GM18858 (cell line): ENCODE data around the gene AIFM3.

Source experiments
- ATAC-seq: cut with Tn5 transposase; IDR thresholded peaks from one replicate; pipeline ENCODE4 v1.9.1; 2021; ENCODE audit not compliant: unreplicated experiment

AIFM3 gene

DNA sequence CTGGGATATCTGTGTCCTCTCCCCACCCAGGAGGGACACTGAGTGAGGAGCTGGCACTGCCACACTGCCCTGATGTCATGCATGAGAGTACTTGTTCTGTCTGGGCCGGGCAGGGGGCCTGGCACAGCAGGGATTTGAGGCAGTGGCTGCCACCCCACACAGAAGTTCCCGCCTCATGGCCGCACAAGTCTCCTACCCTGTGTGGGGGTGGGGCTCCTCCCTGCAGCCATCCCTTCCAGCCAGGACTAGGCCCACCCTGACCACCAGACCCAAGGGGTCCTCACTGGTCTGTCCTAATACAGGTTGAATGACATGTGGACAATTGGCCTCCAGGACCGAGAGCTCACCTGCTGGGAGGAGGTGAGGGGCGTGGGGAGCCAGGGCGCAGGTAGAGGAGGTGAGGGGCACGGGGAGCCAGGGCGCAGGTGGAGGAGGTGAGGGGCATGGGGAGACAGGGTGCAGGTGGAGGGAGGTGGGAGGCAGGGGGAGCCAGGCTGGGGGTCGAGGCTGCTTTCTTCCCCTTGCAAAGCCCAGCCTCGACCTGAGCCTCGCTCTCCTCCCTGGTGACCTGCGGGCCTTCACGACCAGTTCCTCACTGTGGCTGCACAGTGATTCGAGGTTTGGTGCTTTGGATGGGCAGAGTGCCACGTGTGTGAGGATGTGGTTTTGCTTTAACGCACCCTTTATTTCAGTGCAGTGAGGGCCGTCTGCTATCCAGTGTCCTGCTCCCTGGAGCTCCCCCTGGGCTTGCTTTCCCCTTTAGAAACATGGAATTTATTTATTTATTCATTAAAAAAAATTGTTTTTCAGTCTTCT is 22.5 kb downstream of the AIFM3 start:
- ATAC-seq = no peak

DNA sequence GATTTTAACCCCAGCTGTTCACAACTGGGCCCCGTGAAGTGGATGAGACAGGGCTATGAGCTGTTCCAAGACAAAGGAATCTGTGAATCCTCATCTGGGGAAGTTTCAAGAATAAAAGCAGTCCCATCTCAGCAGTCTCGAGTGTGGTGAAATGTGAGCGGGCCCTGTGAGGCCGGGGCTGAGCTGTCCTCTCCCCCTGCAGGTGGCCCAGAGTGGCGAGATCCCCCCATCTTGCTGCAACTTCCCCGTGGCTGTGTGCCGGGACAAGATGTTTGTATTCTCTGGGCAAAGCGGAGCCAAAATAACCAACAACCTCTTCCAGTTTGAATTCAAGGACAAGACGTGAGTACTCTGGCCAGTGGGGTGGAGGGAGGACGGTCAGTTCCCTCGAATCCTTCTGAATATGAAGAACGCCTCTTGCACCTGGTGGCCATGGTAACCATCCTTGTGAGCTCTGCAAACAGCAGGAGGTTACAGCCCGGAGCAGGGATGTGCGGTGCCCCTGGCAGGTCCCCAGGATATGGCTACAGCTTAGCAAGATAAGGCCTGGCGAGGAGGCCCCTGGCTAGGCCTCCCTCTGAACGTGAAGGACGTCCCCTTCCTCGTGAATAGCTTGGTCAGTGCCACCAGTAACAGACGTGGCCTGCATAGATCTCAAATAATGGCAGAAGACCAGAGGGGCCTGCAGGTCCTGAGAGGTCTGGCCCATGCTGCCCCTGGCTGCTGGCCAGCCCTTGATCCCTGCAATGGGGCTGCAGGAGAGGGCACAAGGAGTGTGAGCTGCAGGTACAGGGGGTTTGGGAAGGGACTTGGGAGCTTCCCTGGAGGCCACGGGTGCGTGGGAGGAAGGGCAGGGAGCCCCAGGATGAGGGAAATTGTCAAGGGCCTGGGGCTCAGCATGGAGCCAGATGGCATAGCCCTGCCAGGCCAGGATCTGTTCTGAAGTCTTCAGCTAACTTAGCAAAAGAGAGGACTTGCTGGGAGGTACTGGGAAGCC is 23.4 kb downstream of the AIFM3 start:
- no peak for ATAC-seq

DNA sequence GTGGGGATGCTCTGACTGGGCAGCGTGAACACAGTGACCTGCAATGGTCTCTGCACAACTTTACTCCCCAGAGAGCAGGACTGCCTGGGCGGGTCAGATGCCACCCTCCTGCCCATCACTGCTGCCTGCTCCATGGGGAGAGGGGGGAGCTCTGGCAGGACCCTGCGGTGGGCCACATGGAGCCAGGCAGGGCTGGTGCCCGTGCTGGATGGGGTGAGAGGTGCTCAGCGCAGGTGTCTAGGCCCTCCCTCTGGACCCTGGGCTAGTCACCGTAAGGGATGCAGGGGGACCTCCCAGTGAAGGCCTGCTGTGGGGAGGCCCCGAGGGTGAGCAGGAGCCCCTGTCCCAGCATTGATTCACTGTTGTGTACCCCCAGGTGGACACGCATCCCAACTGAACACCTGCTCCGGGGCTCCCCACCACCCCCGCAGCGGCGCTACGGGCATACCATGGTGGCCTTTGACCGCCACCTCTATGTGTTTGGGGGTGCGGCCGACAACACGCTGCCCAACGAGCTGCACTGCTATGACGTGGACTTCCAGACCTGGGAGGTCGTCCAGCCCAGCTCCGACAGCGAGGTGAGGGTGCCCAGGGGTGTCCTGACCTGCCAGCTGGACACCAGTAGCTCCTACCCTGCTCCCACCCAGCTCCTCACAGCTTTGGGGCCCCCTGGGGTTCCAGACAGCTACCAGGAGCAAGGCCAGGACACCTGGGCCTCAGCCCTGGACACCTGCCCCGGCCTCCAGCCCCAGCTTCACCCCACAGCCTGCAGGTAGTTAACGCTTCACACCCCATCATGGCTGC is 24.4 kb downstream of the AIFM3 start:
- no peak for ATAC-seq

DNA sequence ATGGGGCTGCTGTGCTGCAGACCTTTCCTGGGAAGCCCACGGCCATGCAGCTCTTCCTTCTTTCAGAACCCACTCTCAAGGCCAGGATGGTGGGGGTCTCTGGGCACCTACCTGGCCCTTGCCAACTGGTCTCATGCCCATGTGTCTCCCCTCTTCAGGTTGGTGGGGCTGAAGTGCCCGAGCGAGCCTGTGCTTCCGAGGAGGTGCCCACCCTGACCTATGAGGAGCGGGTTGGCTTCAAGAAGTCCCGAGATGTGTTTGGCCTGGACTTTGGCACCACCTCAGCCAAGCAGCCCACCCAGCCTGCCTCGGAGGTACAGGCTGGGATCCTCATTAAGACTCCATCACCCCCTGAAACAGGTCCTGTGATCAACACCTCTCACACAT is 25.0 kb downstream of the AIFM3 start:
- ATAC-seq = no peak

DNA sequence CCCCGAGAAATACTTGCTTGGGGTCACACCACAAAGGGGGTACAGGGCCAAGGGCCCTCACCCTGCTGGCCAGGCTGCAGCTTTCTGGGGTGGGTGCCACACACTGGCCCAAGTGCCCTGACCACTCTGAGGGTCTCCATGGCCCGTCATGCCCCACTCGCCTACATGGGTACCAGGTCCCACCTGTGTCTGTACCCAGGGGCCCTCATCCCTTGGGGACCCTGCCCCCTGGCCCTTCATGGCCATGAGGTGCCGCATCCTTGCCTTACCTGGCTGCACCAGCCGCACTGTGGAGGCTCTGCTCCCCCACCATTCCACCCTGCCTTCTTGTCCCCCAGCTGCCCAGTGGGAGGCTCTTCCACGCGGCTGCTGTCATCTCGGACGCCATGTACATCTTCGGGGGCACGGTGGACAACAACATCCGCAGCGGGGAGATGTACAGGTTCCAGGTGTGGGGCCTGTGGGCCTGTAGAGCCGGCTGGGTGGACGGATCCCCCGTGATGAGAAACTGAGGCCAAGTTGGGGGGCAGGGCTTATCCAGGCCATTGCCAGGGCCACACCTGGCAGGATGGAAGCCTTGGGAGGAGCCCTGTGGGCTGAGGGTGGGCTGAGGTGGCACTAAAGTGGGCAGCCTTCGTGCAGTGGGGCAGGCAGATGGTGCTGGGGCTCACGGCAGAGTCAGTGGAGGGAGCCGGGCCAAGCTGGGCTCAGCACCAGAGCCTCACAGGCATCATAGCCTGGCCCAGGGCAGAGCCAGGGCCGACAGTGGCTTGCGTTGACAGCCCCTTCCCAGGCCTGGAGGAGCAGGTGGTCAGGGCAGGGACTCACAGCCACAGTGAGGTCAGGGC is 25.6 kb downstream of the AIFM3 start:
- ATAC-seq = no peak

DNA sequence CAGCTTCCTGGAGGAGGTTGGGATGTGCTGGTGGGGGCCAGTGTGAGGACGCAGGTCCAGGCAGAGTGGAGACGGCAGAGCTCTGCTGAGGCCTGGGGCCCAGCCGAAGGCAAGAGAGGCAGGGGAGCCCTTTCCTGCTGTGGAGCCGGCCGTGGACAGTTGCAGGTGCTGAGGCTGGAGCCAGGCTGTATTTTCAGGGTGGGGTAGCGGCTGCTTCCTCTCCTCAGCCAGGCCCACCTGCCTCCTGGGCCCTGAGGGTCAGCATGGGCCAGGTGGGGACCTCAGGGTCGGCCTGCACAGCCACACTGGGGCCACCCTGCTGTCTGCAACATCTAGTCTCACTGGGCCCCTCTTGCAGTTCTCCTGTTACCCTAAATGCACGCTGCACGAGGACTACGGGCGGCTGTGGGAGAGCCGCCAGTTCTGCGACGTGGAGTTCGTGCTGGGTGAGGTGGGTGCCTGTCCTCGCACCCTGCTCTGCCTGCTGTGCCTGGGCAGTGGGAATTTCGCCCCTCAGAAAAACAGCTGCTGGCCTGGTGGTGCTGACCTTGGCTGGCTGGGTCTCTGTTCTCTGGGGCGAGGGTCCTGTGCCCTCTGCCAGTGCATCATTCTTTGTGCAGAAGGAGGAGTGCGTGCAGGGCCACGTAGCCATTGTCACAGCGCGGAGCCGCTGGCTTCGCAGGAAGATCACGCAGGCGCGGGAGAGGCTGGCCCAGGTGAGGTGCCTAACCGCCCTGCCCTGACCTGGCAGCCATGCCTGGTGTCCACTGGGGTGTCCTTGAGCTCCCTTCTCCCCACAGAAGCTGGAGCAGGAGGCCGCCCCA is 26.5 kb downstream of the AIFM3 start:
- ATAC-seq = no peak

DNA sequence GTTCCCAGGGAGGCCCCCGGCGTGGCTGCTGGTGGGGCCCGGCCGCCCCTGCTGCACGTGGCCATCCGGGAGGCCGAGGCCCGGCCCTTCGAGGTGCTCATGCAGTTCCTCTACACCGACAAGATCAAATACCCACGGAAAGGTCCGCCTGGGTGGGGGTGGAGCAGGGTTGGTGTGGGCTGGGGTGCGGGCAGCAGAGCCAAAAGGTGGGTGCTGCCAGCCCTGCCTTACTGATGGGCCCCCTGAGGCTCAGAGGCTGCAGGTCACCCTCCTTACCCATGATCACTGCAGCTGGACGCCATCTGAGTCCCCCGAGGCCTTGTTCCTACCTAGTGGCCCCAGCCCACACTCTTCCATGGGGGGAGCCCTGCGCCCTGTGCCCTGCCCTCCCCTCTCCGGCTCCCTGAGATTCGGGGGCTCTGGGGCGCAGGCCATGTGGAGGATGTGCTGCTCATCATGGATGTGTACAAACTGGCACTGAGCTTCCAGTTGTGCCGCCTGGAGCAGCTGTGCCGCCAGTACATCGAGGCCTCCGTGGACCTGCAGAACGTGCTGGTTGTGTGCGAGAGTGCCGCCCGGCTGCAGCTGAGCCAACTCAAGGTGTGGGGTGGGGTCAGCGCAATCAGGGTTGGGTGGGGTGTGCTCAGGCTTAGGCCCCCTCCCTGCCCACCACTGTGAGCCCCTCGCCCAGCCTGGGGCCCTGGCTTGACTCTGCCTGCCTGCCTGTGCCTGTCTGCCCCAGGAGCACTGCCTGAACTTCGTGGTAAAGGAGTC is 27.3 kb downstream of the AIFM3 start:
- no peak for ATAC-seq

DNA sequence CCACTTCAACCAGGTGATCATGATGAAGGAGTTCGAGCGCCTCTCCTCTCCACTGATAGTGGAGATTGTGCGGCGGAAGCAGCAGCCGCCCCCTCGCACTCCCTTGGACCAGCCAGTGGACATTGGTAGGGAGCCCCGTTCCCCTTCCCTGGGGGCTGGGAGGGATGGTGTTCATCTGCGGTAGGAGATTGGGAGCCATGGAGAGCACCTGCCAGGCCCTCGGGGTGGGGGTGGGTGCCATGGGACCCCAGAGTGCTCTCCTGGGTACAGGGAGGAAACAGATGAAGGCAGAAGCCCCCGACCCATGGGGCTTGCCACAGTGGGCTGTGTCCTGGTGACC is 27.8 kb downstream of the AIFM3 start:
- ATAC-seq = no peak

DNA sequence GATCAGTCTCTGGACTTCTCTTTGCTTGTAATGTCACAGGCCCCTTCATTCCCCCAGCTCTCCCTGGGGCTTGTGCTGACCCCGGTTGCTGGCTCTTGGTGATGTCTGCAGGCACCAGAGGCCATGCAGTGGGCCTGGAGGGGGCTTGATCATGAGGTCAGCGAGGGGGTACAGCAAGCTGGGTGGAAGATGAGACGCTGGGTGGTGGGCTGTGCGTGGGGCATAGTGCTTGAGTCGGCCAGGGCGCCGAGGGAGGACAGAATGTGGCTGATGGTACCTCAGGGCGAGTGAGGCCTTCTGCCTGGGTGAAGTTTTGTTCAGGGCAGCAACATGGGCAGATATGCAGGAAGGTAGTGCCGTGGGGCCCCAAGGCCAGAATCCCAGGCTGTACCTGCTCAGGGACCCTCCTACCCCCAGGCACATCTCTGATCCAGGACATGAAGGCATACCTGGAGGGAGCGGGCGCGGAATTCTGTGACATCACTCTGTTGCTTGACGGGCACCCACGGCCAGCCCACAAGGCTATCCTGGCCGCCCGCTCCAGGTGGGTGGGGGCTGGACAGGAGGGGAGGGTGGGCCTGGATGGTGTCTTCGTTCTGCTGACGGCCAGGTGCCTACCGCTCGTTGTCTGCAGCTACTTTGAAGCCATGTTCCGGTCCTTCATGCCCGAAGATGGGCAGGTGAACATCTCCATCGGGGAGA is 28.4 kb downstream of the AIFM3 start:
- ATAC-seq = no peak

DNA sequence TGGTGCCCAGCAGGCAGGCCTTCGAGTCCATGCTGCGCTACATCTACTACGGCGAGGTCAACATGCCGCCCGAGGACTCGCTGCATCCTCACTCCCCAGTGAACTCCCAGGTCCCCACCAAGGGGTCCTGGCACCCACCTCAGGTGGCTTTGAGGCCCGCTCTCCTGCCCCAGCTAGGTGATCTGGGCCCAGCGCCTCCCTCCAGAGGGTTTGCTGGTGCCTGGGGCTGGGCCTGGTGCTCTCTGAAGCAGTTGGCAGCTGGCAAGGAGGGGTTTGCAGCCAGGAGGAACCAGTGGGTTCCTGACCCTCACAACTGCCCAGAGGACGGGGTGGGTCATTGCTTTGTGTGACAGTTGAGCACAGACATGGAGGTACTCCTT is 29.0 kb downstream of the AIFM3 start:
- no peak for ATAC-seq

DNA sequence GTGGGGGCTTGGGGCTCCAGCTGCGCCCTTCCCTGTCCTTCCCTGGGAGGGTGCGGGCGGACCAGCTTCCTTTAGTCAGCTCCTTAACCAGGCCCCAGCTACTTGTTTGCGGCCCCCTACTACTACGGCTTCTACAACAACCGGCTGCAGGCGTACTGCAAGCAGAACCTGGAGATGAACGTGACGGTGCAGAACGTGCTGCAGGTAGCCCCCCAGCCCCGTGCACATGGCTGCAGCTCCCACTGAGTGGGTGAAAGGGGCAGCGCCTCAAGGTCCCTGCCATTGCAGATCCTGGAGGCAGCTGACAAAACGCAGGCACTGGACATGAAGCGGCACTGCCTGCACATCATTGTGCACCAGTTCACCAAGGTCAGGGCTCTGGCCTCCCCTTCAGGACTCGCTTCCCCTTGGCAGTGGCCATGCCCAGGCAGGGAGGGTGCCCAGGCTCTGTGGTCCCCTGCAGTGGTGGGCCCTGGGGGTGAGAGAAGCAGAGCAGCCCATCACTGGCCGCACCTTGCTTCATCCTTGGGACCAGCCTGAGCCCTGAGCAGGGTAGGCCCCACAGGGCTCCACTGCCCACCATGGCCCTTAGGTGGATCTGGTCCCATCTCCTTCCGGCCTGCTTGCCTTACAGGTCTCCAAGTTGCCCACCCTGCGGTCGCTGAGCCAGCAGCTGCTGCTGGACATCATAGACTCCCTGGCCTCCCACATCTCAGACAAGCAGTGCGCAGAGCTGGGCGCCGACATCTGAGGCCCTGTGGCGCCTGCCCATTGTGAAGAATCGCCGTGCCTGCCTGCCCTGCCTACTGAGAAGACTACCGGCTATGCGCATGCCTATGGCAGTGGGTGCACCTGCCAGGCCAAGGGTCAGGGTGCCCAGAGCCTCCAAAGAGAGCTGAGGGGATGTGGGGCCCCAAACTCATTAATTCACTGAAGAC is 29.8 kb downstream of the AIFM3 start:
- no peak for ATAC-seq

DNA sequence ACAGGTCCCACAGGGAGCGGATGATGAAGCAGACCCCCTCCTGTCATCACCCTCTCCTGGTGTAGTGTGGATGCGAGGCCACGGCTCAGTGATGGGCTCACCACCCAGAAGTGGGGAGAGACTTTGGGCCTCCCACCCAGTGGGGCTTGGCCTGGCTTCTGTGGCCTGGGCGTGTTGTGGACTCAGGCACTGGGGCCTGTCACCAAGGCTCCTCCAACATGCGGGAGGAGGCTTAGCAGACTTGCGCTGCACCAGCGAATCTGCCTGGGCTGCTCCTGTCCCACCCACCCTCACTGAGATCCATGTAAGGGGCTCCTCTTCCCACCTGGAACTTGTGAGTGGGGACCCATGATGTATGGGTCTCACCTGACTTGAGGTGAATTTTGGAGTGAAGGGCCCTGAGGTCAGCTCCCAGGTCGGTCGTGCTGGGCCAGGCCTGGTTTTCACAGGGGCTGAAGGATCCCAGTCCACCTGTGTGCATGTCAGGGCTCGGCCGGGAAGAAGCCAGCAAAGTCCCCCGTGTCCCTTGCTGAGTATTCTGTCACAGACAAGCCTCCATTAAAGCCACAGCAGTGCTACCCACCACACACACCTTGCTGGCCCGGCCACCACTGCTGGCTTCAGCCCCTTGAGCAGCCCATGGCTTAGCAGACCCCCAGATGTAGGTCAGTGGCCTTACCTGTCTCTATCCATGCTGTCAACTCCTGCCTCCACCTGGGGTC is 30.6 kb downstream of the AIFM3 start:
- no peak for ATAC-seq

DNA sequence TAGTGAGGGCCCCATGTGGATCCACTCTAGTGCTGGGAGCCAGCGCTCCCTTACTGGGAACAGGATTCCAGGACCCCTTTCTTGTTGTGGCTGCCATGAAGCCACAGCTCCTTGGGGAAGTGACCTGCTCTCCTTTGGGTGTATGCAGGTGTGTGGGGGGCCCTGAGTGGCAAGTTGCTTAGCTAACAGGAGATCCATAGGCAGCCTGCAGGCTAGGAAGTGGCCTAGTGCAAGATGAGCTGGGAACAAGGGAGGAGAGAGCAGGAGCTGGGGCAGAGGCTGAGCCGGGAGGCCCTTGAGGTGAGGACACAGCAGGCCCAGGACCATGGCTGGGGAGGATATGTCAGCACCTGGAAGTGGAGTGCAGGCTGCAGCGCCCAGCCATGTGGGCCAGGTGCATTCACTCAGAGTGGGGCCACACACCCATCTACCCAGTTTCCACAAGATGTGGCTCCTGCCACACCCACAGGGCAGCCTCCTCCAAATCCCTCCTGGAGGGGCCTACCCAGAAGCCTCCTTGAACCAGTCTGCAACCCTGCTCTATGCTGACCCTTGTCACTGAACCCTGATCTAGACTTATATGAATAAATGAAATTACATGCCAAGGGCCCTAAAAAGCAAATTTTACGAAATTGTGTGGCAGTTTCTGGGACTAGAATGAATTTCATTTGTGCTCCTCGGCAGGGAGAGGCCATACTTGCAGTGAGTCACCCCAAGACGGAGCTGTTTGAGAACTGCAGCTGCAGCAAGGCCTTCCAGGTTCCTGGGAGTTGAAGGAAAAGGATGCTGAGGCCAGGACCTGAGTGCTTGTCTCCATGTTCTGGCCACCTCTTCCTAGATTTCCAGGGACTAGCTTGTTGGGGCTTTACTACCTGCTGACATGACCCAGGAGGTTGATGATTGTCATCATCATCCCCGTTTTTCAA is 31.6 kb downstream of the AIFM3 start:
- no peak for ATAC-seq

DNA sequence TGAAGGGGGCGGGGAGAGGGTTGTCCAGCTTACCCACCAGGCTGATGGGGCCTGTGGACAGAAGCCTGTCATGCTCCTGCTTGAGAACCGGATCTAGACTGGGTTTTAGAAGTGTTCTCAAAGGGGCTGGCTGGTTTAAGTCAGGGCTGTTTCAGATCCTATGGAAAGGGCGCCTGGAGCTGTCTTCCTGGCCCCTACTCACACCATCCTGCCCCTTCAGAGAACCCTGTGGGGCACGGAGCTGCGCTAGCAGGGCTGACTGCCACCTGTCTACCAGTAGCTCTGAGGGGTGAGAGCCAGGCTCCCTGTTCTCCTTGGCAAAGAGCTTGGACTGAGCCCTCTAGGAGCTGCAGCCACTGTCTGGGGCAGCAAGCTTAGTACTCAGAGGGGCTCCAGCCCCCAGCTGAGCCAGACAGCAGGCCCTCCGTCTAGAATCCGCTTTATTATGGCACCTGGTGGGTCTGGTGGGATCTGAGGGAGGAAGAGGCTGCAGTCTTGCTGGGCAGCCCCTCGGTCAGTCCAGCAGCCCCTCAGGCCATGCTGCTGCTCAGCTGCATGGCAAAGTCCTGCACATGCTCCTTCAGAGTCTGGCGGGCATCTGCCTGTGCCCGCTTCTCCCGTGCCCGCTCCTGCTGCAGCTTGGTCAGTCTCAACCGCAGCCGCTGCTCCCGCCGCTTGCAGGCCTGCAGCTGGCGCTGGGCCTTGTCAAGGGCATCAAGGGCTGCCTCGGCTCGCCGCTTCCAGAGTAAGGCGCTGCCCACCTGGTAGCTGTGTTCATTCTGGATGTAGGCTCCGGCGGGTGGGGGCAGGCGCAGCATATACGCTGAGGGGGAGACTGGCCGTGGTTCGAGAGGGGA is 32.5 kb downstream of the AIFM3 start:
- ATAC-seq = no peak
